ENCODE measurements around the gene KLHDC7B.

Gene KLHDC7B

DNA sequence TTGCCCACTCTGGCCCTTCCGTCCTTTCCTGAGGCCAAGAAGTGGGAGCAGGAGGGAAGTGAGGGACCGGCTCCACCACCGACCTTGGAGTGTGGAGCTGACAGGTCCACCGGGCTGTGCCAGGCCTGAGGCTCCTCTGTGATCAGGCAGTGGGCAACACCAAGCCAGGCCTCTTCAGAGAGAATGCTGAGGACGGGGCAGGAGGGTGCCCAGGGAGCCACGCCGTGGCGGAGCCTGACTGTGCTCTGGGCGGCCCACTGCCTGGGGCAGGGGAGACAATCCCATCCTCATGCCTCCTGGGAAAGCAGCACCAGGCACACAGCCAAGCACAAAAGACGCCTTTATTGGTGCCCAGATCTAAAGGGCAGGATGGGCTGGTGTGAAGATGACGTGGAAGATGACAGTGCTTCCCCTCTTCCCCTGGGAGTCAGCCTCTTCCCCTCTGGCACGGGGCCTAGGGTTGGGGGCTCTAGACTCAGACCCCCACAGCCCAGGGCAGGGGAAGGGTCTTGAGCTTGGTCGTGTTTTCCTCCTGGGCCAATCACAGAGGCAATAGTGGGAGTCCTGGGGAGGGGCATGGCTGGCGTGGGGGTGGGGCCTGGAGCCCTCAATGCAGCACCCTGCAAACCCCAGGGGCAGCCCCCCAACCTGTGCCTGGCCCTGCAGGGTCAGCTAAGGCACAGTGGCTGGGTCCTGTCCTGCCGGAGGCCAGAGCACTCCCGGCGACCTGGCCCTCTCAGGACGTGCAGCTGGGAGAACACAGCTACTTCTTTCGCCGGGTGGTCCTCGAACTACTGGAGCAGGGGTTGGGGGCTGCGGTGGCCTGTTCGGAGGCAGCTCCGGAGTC lies 42.8 kb upstream of the KLHDC7B start:
- DNase-seq (ENCODE audit: low read depth, low spot score): no peak
- CTCF ChIA-PET: interaction anchor here (1.1 to 1.6 kb wide), 2 partner anchors 10 to 16 kb away, joined by 3 to 5 read pairs; no protein-coding TSS in a partner anchor
- POLR2A ChIA-PET: interaction anchor here (0.6 kb wide), 1 partner anchor 117 kb away, joined by 4 read pairs; no protein-coding TSS in a partner anchor
- TF ChIP-seq, protein P1, sequence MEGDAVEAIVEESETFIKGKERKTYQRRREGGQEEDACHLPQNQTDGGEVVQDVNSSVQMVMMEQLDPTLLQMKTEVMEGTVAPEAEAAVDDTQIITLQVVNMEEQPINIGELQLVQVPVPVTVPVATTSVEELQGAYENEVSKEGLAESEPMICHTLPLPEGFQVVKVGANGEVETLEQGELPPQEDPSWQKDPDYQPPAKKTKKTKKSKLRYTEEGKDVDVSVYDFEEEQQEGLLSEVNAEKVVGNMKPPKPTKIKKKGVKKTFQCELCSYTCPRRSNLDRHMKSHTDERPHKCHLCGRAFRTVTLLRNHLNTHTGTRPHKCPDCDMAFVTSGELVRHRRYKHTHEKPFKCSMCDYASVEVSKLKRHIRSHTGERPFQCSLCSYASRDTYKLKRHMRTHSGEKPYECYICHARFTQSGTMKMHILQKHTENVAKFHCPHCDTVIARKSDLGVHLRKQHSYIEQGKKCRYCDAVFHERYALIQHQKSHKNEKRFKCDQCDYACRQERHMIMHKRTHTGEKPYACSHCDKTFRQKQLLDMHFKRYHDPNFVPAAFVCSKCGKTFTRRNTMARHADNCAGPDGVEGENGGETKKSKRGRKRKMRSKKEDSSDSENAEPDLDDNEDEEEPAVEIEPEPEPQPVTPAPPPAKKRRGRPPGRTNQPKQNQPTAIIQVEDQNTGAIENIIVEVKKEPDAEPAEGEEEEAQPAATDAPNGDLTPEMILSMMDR (IDR thresholded peaks at IDR 0.05; ENCODE audit: insufficient read depth, low read length, missing control alignments): no peak
- no peak overlapping the region for H3K4me3 ChIP-seq (ENCODE audit: low read depth, low read length)

DNA sequence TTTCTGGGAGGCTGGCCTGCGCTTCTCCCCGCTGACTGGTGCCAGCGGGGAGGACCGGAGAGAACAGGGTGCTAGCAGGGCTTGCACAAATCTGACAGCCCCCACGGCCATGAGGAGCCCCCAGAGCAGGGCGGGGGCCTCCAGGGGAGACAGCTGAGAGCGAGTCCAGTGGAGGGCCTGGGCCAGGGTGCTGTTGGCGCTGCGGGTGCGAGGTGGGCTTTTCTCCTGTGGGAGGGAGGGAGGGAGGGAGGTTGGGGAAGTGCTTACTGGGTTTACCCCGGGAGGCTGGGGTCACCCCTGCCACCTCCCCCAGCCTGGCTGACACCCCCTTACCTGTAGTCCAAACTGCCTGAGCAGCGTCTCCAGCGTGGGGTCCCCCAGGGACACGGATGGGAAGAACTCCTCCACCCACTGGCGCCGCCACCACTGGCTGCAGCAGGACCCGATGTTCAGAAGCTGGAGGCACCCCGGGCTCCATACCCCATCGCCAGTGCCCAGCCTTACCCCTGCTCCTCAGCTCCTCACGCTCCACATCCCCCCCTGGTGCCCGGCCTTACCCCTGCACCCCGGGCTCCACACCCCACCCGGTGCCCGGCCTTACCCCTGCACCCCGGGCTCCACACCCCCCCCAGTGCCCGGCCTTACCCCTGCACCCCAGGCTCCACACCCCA lies 42.1 kb upstream of the KLHDC7B start:
- TF ChIP-seq, protein P1 (IDR thresholded peaks at IDR 0.05; ENCODE audit: insufficient read depth, low read length, missing control alignments): peak; percentile 14
- no peak for DNase-seq (ENCODE audit: low read depth, low spot score)
- no peak overlapping the region for H3K4me3 ChIP-seq (ENCODE audit: low read depth, low read length)
- ChIA-PET POLR2A (no interaction called here), CTCF (interaction anchor here (1.1 to 1.6 kb wide), 2 partner anchors 10 to 15 kb away, joined by 3 to 5 read pairs; no protein-coding TSS in a partner anchor)

DNA sequence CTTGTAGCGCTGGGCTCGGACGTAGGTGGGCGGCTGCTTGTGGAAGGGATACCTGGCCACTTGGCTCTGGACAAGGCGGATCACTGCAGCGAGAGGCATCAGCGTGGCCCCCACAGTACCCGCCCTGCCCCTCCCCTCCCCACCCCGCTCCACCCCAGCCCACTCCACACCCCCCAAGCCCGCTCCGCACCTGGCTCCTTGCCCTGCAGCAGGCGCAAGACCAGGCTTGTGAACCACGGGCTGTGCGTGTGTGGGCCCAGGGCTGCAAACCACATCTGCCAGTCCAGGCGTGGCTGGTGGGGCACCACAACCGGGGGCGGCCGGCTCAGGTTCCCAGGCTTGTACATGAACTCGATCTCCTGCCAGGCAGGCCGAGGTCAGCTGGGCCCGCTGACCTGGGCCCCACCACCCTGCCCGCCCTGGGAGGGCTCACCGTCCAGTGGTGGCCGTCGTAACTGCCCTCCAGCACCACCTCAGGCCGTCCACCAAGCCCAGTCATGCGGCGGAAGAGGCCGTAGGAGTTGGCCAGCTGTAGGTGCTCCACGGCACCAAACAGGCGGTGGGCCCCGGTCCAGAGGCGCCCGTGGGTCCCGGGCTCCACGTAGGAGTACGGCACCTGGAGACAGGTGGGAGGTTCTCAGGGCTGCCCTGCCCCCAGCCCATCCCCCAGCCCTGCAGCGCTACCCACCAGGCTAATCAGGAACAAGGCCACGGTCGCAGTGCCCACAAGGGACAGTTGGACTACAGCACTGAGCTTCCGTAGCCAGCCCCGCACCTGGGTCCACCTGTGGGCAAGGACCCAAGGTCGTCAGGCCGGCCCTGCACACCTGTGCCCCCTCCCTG lies 41.1 kb upstream of the KLHDC7B start:
- ChIA-PET POLR2A (no interaction called here), CTCF (interaction anchor here (1.3 kb wide), 1 partner anchor 21 kb away, joined by 3 read pairs; no protein-coding TSS in a partner anchor)
- DNase-seq (ENCODE audit: low read depth, low spot score): no peak
- TF ChIP-seq, protein P1 (IDR thresholded peaks at IDR 0.05; ENCODE audit: insufficient read depth, low read length, missing control alignments): no peak
- no peak overlapping the region for H3K4me3 ChIP-seq (ENCODE audit: low read depth, low read length)

DNA sequence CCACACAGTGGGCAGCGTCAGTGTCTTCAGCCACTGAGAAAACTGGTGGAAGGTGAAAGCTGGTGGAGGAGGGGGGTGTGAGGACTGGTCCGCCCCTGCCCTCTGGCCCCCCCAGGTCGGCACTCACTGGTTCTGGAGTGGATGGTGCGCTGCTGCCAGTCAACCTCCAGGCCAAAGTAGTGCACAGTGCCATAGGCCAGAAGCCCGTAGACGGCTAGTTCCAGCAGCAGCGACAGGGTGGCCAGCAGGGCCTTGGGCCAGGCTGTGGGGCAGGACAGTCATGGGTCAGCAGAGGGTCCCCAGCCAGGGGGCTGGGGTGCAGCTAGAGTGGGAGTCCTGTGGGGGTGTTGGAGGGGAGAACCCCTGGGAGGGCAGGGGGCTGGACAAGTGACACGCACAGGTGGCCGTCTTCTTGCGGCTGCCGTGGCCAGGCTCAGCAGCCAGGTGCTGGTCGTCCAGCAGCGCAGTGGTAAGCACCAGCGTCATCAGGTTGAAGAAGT lies 40.4 kb upstream of the KLHDC7B start:
- ChIA-PET POLR2A (interaction anchor here (0.7 kb wide), 1 partner anchor 264 kb away, joined by 3 read pairs; no protein-coding TSS in a partner anchor), CTCF (interaction anchor here (1.3 kb wide), 1 partner anchor 22 kb away, joined by 3 read pairs; no protein-coding TSS in a partner anchor)
- TF ChIP-seq, protein P1 (IDR thresholded peaks at IDR 0.05; ENCODE audit: insufficient read depth, low read length, missing control alignments): no peak
- DNase-seq (ENCODE audit: low read depth, low spot score): no peak
- H3K4me3 ChIP-seq (ENCODE audit: low read depth, low read length): no peak overlapping the region

DNA sequence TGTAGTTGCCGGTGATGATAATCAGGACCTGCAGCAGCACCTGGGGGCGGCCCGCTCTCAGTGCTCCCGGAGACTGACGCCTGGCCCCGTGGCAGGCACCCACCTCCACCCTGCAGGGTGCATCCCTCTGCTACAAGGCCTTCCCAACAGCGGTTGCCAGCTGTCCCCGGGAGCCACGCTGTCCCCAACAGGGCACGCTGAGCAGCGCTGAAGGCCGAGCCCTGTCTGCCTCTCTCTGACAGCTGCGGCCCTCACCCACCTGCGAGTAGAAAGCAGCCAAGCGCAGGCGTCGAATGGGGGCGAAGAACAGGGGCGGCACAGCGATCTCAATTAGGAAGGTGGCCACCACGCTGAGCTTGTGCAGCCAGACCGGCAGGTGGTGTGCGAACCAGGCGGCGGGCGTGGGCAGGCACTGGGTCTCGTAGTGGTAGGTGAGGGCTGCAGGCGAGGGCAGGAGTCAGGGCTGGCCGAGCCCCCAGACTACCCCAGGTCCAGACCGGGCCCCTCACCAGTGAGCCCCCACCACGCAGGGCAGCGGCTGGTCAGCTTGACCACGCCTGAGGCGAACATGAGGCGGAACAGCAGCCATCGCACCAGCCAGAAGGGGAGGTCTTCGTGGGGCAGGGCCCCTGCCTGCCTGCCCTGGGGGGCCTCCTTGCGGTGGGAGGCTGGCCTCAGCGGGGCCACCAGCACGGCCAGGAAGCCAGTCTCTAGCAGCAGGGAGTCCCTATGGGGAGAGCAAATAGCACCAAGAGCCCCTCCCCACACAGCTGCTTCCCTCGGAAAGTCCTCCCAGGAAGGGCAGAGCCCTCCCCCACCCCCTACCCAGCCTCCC lies 39.7 kb upstream of the KLHDC7B start:
- DNase-seq (ENCODE audit: low read depth, low spot score): no peak
- POLR2A ChIA-PET: interaction anchor here (0.7 kb wide), 2 partner anchors 9 to 265 kb away, joined by 3 read pairs; no protein-coding TSS in a partner anchor
- CTCF ChIA-PET: interaction anchor here (1.0 to 1.3 kb wide), 3 partner anchors 8 to 22 kb away, joined by 3 to 5 read pairs (median 3); partner anchors contain the start of gene SCO2
- H3K4me3 ChIP-seq (ENCODE audit: low read depth, low read length): peak overlapping the region; percentile 96
- TF ChIP-seq, protein P1 (IDR thresholded peaks at IDR 0.05; ENCODE audit: insufficient read depth, low read length, missing control alignments): no peak

All from AG04449 (cell line).